Kidney (tissue), 22 donors: ENCODE data around the gene PCDH15. TPM values are rescaled to one million over a fixed set of nuclear protein-coding genes. Genes with fewer than 3 reads are reported as not detected.
A peak's percentile ranks its signal among the peaks of the same experiment; 100 is the strongest.

Source experiments
- DNase-seq, 5 donors: peaks; one replicate each; pipeline ENCODE4 v3.0.0-alpha.2; 2013 to 2020
- FAIRE-seq: peaks from 2 replicates; lab custom pipeline; 2012; peaks lifted over from hg19 to GRCh38; lab: Jason Lieb, UNC
- H3K27ac ChIP-seq, 2 donors: one replicate each; pipeline ENCODE4 v1.7.0; 2013; ENCODE audit warnings: low read depth in 2 of 2, low read length in 2 of 2, inconsistent platforms in 1 of 2
- H3K27me3 ChIP-seq: one replicate; pipeline ENCODE4 v1.7.1; 2013; ENCODE audit warnings: low read length, inconsistent platforms; ENCODE audit not compliant: control insufficient read depth, insufficient read depth
- H3K36me3 ChIP-seq, 3 donors: one replicate each; pipeline versions ENCODE4 v1.7.0 to v1.7.1; 2013; ENCODE audit warnings: low read length in 3 of 3, control low read depth in 1 of 3, inconsistent platforms in 1 of 3; ENCODE audit not compliant: insufficient read depth in 3 of 3, control insufficient read depth in 2 of 3
- H3K4me1 ChIP-seq, 3 donors: one replicate each; pipeline versions ENCODE4 v1.7.0 to v1.7.1; 2013; ENCODE audit warnings: low read length in 3 of 3, inconsistent platforms in 1 of 3, low read depth in 1 of 3; ENCODE audit not compliant: control insufficient read depth in 2 of 3, insufficient read depth in 2 of 3
- H3K4me3 ChIP-seq, 3 donors: one replicate each; pipeline versions ENCODE4 v1.7.0 to v1.8.1; 2013; ENCODE audit warnings: low read length in 3 of 3, control low read depth in 1 of 3, inconsistent platforms in 1 of 3
- H3K9ac ChIP-seq, 3 donors: one replicate each; pipeline versions ENCODE4 v1.7.0 to v1.7.1; 2013; ENCODE audit warnings: low read length in 3 of 3, control low read depth in 1 of 3, inconsistent platforms in 1 of 3
- H3K9me3 ChIP-seq, 3 donors: one replicate each; pipeline versions ENCODE4 v1.7.0 to v1.7.1; 2013; ENCODE audit warnings: low read length in 3 of 3, control low read depth in 1 of 3, inconsistent platforms in 1 of 3; ENCODE audit not compliant: control insufficient read depth in 2 of 3, insufficient read depth in 1 of 3
- CTCF ChIP-seq: IDR thresholded peaks from 3 replicates; pipeline ENCODE4 v1.5.1; 2012; ENCODE audit warnings: mild to moderate bottlenecking, moderate library complexity, borderline replicate concordance; ENCODE audit not compliant: insufficient read depth; ENCODE audit errors: extremely low read depth
- intact Hi-C: fragments of 100-400 bp; cut with DNase I; formaldehyde crosslinking; loops from one replicate; pipeline ENCODE4 v1.11.1; 2022
- long read RNA-seq, 10 donors: library from polyadenylated mRNA in 1 of 10; unstranded in 1 of 10; transcript quantifications; one replicate each; pipeline ENCODE4 v2.0.0 and lab custom pipeline, GENCODE V29; 2021 to 2026
- polyA plus RNA-seq: library from polyadenylated mRNA; stranded (reverse); fragments of 350-450 nt; fragmentation: Illumina TruSeq; extraction: RNeasy Lipid Tissue Mini Kit (QIAGEN cat#74804); gene quantifications from one replicate; pipeline ENCODE4 v1.2.3, GENCODE V29; 2014; ENCODE audit warnings: low read depth, low replicate concordance; ENCODE audit not compliant: insufficient read depth
- total RNA-seq: library from RNA; stranded (reverse); fragmentation: NEBNext Ultra II Directional; extraction: Animal tissue kit (Norgen Biotek cat#: 25700); gene quantifications from one replicate; pipeline ENCODE4 v1.2.1, GENCODE V29; 2021
- donor health status: control.
- donor health status: control.
- donor health status: control.
- donor health status: control.
- donor health status: control.
- donor health status: DM: yes; HTN: yes; CAD: no.
- donor health status: Normal renal cell carcinoma (clear cell type).

The PCDH15 gene
- total RNA-seq (not detected), polyA plus RNA-seq (1.5 TPM)
- long read RNA-seq, donor 1: 0 reads
- long read RNA-seq, donor 2: 0 reads
- long read RNA-seq, donor 3: 0 reads
- long read RNA-seq, donor 4, partial matches to known transcripts: 6 of 6 reads
- long read RNA-seq, donor 4, other reads (novel, unspliced or antisense): 0 of 6 reads
- long read RNA-seq, donor 5: 0 reads
- long read RNA-seq, donor 6: 0 reads
- long read RNA-seq, donor 7: 0 reads
- long read RNA-seq, donor 8: 0 reads
- long read RNA-seq, donor 9: 0 reads
- long read RNA-seq, donor 10, partial matches to known transcripts: 6 of 6 reads
- long read RNA-seq, donor 10, other reads (novel, unspliced or antisense): 0 of 6 reads

GRCh38 chr10:54800741-54801421, at the start of gene PCDH15:
PCDH15 (minus strand) TSS chr10:54801231; CDS start chr10:54664262, 136,969 bp downstream.
- H3K27me3 ChIP-seq: no peaks in the 10 kb centered on the region
- peak; percentile 16 to 90 (median 74) for DNase-seq
- peak; percentile 42 for TF ChIP-seq CTCF
- no peak for FAIRE-seq
- no peak within 1 kb of the TSS for H3K27ac ChIP-seq
- no peaks in the 10 kb centered on the region for H3K36me3 ChIP-seq
- intact Hi-C loops: no loop called here
- no peaks in the 10 kb centered on the region for H3K9me3 ChIP-seq
- H3K4me3 ChIP-seq: peak within 1 kb of the TSS in 2 of 3 donors; percentile 13 to 45
- no peak within 1 kb of the TSS for H3K9ac ChIP-seq
- H3K4me1 ChIP-seq: no peaks in the 10 kb centered on the region

- intact Hi-C loops: no loop called here
- DNase-seq (no peak), FAIRE-seq (no peak)
- no peak for TF ChIP-seq CTCF
- Histone ChIP-seq H3K27me3 (no peaks in the 10 kb centered on the region), H3K27ac (no peak overlapping the region), H3K4me3 (no peak overlapping the region), H3K4me1 (no peaks in the 10 kb centered on the region), H3K36me3 (no peaks in the 10 kb centered on the region), H3K9ac (no peak overlapping the region), H3K9me3 (no peaks in the 10 kb centered on the region)
Observed at GRCh38 chr10:54843932-54844331, 42.9 kb upstream of the PCDH15 start.

GRCh38 chr10:54843085-54843646, 42.1 kb upstream of the PCDH15 start:
- H3K36me3 ChIP-seq: no peaks in the 10 kb centered on the region
- no peak overlapping the region for H3K27ac ChIP-seq
- H3K9me3 ChIP-seq: no peaks in the 10 kb centered on the region
- peak; percentile 80 for FAIRE-seq
- H3K4me1 ChIP-seq: no peaks in the 10 kb centered on the region
- peak in 2 of 5 donors; percentile 25 to 43 for DNase-seq
- intact Hi-C loops: no loop called here
- H3K4me3 ChIP-seq: no peak overlapping the region
- TF ChIP-seq CTCF: no peak
- H3K9ac ChIP-seq: no peak overlapping the region
- H3K27me3 ChIP-seq: no peaks in the 10 kb centered on the region
